ENCODE data around the gene ZNF821. TPM values are rescaled to one million over a fixed set of nuclear protein-coding genes. Genes with fewer than 3 reads are reported as not detected.

ZNF821 gene
- total and polyA plus RNA-seq, 10 of the 15 experiments (the other 5 are each of a cell fraction or from before 2014, with no cell fraction given): 0.82 to 9.9 (median 6.8) TPM

- CTCF ChIA-PET: interaction anchor here (1.3 kb wide), 1 partner anchor 24 kb away, joined by 4 read pairs; no protein-coding TSS in a partner anchor
- Histone ChIP-seq H3K4me1 (ENCODE audit: control insufficient read depth, insufficient read depth, low read length) (no peaks in the 10 kb centered on the region), H3K9me3 (replicated peaks; ENCODE audit: control insufficient read depth, insufficient read depth, low read length) (no peaks in the 10 kb centered on the region), H3K4me2 (ENCODE audit: control insufficient read depth, insufficient read depth) (no peak overlapping the region), H2AFZ (ENCODE audit: control insufficient read depth, low read depth, low read length) (no peak overlapping the region), H4K20me1 (ENCODE audit: control insufficient read depth, insufficient read depth) (no peaks in the 10 kb centered on the region; the same call in 1 of the 2 replicates), H3K27ac (ENCODE audit: control insufficient read depth, insufficient read depth) (no peak overlapping the region), H3K27me3 (replicated peaks in 1 of 2; ENCODE audit: control insufficient read depth in 2 of 2, insufficient read depth in 2 of 2, low read length in 1 of 2) (no peaks in the 10 kb centered on the region), H3K36me3 (ENCODE audit: control insufficient read depth in 2 of 2, insufficient read depth in 2 of 2, low read length in 1 of 2) (peaks cover 31 to 68% of the 10 kb centered on the region in 2 experiments), H3K4me3 (no peak overlapping the region), H3K79me2 (ENCODE audit: control insufficient read depth, insufficient read depth, low read length) (no peaks in the 10 kb centered on the region), H3K9ac (ENCODE audit: control insufficient read depth, insufficient read depth, low read length) (no peak overlapping the region)
- POLR2A ChIA-PET: interaction anchor here (0.9 kb wide), 1 partner anchor 11 kb away, joined by 3 read pairs; no protein-coding TSS in a partner anchor
- no CpG with 5 or more reads among the region's 2 CpGs for WGBS (ENCODE audit: insufficient coverage, insufficient replicate concordance, low lambda C conversion rate, missing lambda C conversion rate)
- no peak for DNase-seq (ENCODE audit: low read depth, low spot score)
- no peak for FAIRE-seq
- in situ Hi-C loops (cut with MboI) (no loop called here), intact Hi-C loops (cut with micrococcal nuclease; ENCODE audit: unreplicated experiment) (no loop called here)
- ATAC-seq: no peak
- BruUV-seq (replicated peaks): no TSS peak
- SMC1A ChIA-PET (ENCODE audit: uncharacterized antibody, unreplicated experiment): interaction anchor here (1.1 kb wide), 1 partner anchor 27 kb away, joined by 3 read pairs; no protein-coding TSS in a partner anchor
- RAD21 ChIA-PET (ENCODE audit: unreplicated experiment): interaction anchor here (1.2 kb wide), 1 partner anchor 37 kb away, joined by 3 read pairs; no protein-coding TSS in a partner anchor
- TF ChIP-seq RB1 (IDR thresholded peaks at IDR 0.05; ENCODE audit: borderline replicate concordance) (no peak), GATAD2B (conservative IDR thresholded peaks at IDR 0.05; ENCODE audit: low read depth) (no peak), IKZF1 (conservative IDR thresholded peaks at IDR 0.05) (no peak), STAT1 (conservative IDR thresholded peaks at IDR 0.05) (no peak), CHD1 (IDR thresholded peaks at IDR 0.05; ENCODE audit: low read depth, low read length) (no peak), E2F8 (IDR thresholded peaks at IDR 0.05; ENCODE audit: low read depth, partially characterized antibody) (no peak), RELA (IDR thresholded peaks at IDR 0.05; ENCODE audit: borderline replicate concordance, partially characterized antibody) (no peak), SMC3 (IDR thresholded peaks at IDR 0.05; ENCODE audit: borderline replicate concordance, low read length) (no peak), SUPT20H (IDR thresholded peaks at IDR 0.05; ENCODE audit: borderline replicate concordance, control insufficient read depth, low read depth, low read length) (no peak), BCL11A (IDR thresholded peaks at IDR 0.05; ENCODE audit: low read depth, low read length) (no peak), NR2F1 (conservative IDR thresholded peaks at IDR 0.05) (no peak), RBBP5 (conservative IDR thresholded peaks at IDR 0.05) (no peak), TCF3 (IDR thresholded peaks at IDR 0.05; ENCODE audit: borderline replicate concordance, insufficient read depth, low read depth, low read length) (no peak), ATF3 (IDR thresholded peaks at IDR 0.05; ENCODE audit: borderline replicate concordance, extremely low read depth, low read depth, low read length) (no peak), POLR2A (IDR thresholded peaks at IDR 0.05; ENCODE audit: low read depth, low read length) (no peak), LARP7 (IDR thresholded peaks at IDR 0.05) (no peak), JUND (IDR thresholded peaks at IDR 0.05; ENCODE audit: low read depth, low read length) (no peak)
Observed at GRCh38 chr16:71924710-71925109, 40.7 kb upstream of the ZNF821 start.

Measured in GM12878 (cell line).